DMS114 treated with DMSO at 0.1 percent for 48 hours (cell line): ENCODE data around the gene KCNQ1.

Source experiments
- DNase-seq: peaks from one replicate; lab custom pipeline; 2025; ENCODE audit not compliant: unreplicated experiment; lab: John Stamatoyannopoulos, UW

KCNQ1 gene

DNA sequence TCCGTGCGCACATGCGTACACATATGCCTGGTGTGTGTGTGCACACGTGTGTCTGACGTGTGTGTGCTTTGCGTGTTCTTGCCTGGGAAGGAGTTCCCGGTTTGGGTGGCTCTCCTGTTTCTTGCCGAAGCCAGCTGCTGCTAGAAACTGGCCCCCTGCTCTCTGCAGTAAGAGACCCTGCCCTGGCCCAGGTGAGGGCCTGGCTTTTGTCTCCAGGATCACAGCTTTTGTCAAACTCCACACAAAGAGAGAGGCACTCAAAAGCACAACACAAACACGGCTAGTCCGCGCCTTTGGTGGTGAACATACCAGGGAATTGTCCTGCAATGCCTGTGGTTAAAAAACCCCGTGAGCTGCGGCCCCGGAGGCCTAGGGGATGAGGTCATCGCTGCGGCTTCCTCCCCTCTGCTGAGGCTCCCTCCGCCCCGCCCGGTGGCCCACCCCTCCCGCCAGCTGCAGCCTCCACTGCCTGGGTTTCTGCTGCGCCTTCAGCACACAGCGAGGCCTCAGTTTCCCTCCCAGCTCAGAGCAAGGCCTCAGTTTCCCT is 88.9 kb downstream of the KCNQ1 start:
- no peak for DNase-seq

DNA sequence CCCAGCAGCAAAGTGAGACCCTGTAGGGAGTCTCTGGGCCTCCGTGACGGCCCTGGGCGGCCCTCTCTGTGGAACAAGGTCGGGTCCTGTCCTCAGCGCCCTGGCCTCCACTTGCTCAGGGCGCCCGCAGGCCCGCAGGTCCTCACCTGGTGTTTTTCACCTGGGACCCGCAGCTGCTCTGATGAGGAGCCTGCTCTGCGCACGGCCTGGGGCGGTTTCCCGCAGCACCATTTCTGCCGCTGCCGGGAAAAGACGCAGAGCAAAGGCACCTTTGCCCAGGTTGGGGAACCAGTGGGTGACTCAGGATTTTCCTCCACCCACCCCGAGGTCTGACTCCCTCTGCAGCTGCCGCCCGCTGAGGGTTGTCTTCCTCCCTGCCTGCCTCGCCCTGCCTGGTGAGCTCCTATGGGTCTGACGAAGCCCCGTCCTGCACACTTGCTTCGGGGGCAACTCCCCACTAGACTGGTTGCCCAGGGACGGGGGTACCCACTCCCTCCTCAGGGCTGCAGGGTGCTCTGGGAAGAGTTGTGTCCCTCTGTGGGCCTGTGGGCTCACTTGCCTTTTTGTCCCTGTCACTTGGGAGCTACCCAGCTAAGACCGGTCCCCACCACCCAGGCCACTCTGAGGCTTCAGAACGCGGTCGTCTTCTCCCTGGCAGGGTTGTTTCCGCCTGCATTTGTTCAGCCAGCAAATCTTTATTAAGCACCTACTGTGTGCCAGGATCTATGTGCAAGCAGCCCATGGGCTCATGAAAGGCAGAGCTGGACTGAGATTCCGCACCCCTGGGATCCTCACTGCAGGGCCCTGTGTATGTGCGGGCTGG is 89.5 kb downstream of the KCNQ1 start:
- DNase-seq: no peak

DNA sequence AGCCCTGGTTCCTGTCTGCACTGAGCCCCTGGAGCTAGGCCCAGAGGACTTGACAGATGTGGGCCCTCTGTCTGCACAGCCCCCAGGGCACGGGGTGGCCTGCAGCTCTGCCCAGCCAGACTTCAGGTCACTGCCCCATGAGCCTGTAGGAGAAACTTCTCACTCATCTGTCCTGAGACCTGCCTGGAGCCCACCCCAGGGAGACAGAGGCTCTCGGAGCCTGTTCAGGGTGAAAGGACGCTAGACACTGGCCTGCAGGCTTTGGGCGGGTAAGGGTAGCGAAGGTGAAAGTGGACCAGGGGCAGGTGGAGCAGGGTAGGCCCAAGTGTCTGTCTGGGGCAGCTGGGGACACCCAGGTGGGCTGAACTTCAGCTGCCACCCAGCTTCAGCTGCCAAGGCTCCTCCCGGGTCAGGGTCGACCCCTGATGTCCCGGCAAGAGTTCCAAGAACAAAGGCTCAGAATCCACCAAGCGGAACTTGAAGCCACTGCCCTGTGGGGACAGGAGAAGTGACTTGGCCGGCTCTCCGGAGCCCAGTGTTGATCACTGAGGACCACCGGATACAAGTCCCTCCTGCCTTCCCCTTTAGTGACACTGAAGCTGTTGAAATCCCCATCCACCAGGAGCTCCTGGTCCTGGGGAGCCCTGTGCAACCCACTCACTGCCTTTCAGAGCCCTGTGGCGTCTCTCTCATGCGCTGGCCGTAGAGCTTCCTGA is 90.3 kb downstream of the KCNQ1 start:
- DNase-seq: no peak

DNA sequence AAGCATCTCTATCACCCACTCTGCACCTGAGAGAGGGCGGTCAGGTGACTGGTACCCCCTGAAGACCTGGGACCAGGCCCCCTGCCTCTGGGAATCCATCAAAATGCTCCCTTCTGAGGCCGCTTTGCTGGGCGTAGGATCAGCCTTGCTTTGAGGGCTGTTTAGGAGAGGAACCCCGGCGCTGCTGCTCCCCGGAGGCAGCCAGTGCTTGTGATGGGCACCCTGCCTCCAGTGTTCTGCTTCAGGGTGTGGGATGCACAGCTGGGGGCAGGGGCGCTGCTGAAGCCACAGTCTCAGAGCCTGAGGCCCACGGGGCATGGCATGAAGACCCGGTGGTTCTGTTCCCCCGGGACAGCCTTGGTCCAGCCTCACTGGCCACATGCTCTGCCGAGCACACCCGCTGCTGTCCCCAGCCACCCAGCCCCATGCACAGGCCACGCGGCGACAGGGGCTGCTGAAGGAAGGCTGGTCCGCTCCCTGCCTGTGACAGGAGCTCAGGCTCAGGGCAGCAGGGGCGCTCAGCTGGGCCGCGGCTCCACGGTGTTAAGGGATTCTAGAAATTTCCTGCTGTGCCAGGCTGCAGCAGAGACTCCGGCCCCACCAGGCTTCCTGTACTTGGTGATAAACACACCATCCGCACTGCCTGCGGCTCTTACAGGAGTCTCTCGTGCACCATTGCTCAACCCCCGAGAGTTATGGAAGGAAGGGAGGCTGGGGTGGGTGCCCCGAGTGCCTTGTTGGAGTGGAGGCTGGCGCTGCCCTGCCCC is 91.0 kb downstream of the KCNQ1 start:
- DNase-seq: no peak

- no peak for DNase-seq
These were observed 91.7 kb downstream of the KCNQ1 start for GRCh38 chr11:2536440-2536989.

GRCh38 chr11:2537010-2537705 is 92.3 kb downstream of the KCNQ1 start:
- DNase-seq: no peak

DNA sequence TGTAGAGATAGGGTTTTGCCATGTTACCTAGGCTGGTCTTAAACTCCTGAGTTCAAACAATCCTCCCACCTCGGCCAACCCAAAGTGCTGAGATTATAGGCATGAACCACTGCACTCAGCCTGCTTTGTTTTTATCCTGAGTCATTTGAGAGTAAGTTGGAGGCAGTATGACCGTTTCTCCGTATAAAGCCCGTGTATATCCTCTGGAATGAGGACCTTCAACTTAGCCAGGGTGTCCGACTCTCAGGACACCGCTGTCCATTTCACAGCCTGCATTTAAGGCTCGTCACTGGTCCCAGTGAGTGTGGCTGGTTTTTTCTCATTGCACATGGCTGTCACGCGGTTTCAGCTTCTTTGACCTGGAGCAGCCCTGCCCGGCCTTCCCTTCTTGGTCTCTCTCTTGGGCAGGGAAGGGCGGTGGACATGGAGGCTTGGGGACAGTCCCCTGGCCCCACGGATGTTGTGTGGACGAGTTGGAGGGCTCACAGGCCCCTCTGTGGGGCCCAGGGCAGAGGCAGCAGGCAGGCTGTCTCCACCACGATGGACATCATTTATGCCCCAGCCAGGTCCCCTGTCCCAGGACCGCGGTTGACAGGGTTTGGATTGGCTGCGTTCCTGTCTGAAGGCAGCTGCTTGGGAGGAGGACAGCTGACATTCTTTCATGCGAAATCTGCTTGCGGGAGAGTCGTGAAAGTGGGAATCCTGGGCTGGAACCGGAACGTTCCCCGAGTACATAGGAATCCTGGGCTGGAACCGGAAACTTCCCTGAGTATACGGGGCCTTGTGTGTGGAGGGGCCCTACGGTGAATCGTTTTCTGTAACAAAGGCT is 93.3 kb downstream of the KCNQ1 start:
- no peak for DNase-seq

- no peak for DNase-seq
These were observed 94.1 kb downstream of the KCNQ1 start for GRCh38 chr11:2538951-2539350.

- DNase-seq: no peak
These were observed 94.8 kb downstream of the KCNQ1 start for GRCh38 chr11:2539371-2540222.

- DNase-seq: no peak
These were observed 95.6 kb downstream of the KCNQ1 start for GRCh38 chr11:2540223-2540991.

DNA sequence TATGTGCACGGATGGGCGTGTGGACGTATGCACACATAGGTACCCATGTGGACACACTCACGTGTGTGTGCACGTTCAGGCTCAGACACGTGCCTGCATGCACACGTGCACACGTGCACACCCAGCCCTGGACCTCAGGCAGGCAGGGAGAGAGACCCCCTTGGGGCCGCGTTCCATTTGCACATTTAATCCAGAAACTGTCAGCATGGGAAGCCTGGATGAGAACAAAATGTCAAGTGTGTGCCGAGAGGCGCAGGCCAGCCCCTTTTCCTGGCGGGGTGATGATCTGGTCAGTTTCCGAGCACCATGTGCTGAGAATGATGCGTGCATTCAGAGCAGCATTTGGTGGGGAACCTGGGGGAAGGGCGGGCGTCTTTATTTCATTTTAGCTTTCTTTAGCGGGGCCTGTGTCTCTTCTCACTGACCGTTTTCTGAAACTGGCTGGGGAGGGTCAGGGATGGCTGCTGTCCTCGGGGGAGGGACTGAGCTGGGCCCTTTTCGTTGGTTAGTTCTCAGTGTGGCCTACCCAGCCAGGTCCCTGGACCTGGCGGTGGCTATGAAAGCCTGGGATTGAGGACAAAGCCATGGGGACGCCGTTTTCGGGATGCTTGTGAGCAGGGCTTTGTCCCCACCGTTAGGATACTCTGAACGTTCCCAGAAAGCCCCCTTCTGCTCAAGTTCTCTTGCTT is 96.3 kb downstream of the KCNQ1 start:
- no peak for DNase-seq

- DNase-seq: no peak
These were observed 97.1 kb downstream of the KCNQ1 start for GRCh38 chr11:2541881-2542361.

DNA sequence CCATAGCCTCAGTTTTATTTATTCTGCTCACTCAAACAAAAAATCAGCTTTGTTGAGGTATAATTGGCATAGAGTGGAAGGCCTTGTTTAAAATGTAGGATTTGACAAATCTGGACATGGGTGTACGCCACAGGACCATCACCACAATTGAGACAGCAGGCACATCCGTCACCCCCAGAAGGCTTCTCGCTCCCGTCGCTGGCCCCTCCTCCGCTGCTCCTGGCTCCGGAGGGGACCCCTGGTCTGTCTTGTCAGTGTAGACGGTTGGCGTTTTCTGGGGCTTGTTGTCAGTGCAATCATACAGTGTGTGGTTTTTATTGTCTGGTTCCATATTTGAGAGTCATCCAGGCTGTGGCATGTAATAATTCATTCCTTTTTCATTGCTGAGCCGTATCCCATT is 97.6 kb downstream of the KCNQ1 start:
- DNase-seq: no peak

- no peak for DNase-seq
These were observed 103.0 kb downstream of the KCNQ1 start for GRCh38 chr11:2547806-2548205.

GRCh38 chr11:2548596-2548995 is 103.8 kb downstream of the KCNQ1 start:
- DNase-seq: no peak

- DNase-seq: no peak
These were observed 104.3 kb downstream of the KCNQ1 start for GRCh38 chr11:2549080-2549479.

DNA sequence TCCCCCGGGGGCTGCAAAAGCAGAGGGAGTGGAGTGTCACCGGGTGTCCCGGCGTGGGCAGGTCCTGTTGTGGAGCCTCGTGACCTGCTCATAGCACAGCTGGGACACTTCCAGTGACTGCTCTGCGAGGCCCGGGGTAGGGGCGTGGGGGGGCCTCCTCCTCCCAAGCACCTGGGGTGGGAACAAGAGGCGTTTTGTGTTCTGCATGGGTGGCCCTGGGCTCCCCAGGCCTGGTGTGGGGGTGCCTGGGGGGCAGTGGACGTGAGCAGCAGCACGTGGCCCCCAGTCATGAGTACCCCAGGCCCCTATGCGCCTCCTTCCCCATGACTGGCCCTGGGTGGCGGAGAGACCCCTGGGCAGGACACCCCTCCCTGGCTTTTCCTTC is 104.7 kb downstream of the KCNQ1 start:
- DNase-seq: no peak
